WTC11 (cell line): ENCODE results near the gene NAALADL2. TPM values are rescaled to one million over a fixed set of nuclear protein-coding genes. Genes with fewer than 3 reads are reported as not detected.

Source experiments
- ATAC-seq: fragments of 200-7000 bp; cut with Tn5 transposase; 2 replicates; pipeline ENCODE4 v1.10.0; 2021; ENCODE audit warnings: mild to moderate bottlenecking, moderate library complexity
- CTCF ChIA-PET: fragments of 300-600 bp; sonication (Branson Sonifier 250); formaldehyde crosslinking; loops from one replicate; lab custom pipeline; 2021; ENCODE audit warnings: antibody characterized with exemption; lab: Charles Lee
- POLR2A ChIA-PET: fragments of 350-600 bp; sonication (Branson Sonifier 250); formaldehyde crosslinking; loops from one replicate; lab custom pipeline; 2021; ENCODE audit warnings: antibody characterized with exemption; lab: Charles Lee
- DNase-seq: peaks from one replicate; pipeline ENCODE4 v3.0.0; 2021; ENCODE audit warnings: low spot score
- H3K27ac Mint-ChIP-seq: 2 replicates; pipeline ENCODE4 v1.8.0; 2021; ENCODE audit warnings: mixed read lengths
- H3K27me3 Mint-ChIP-seq: 2 replicates; pipeline ENCODE4 v1.8.0; 2021; ENCODE audit warnings: low read depth, mild to moderate bottlenecking, moderate library complexity, mixed read lengths
- H3K36me3 Mint-ChIP-seq: 2 replicates; pipeline ENCODE4 v1.8.0; 2021; ENCODE audit warnings: mixed read lengths
- H3K4me1 Mint-ChIP-seq: 2 replicates; pipeline ENCODE4 v1.8.0; 2022; ENCODE audit warnings: mixed read lengths
- H3K4me3 Mint-ChIP-seq: 2 replicates; pipeline ENCODE4 v1.8.0; 2021; ENCODE audit warnings: mild to moderate bottlenecking, moderate library complexity, mixed read lengths
- H3K9me3 Mint-ChIP-seq: 2 replicates; pipeline ENCODE4 v1.8.0; 2021; ENCODE audit warnings: mixed read lengths
- IRF2 ChIP-seq: sonication (generic); formaldehyde crosslinking; IDR thresholded peaks from 2 replicates; pipeline ENCODE4 v1.8.0; 2022; ENCODE audit warnings: low read depth, missing genetic modification reagents, borderline replicate concordance
- NFE2L1 ChIP-seq: sonication (generic); formaldehyde crosslinking; IDR thresholded peaks from 2 replicates; pipeline ENCODE4 v1.8.1; 2023; ENCODE audit warnings: missing genetic modification reagents
- TEAD1 ChIP-seq: sonication (generic); formaldehyde crosslinking; IDR thresholded peaks from 2 replicates; pipeline ENCODE4 v1.8.0; 2022; ENCODE audit warnings: mild to moderate bottlenecking, missing genetic modification reagents
- ZBTB21 ChIP-seq: sonication (generic); formaldehyde crosslinking; IDR thresholded peaks from 2 replicates; pipeline ENCODE4 v1.8.1; 2023; ENCODE audit warnings: mild to moderate bottlenecking, missing genetic modification reagents, borderline replicate concordance
- total RNA-seq: library from RNA; stranded (reverse); gene quantifications from 3 replicates; pipeline ENCODE4 v1.2.3, GENCODE V29; 2021
- TF ChIP-seq, protein P1 (sequence below): sonication (generic); formaldehyde crosslinking; IDR thresholded peaks from 2 replicates; pipeline ENCODE4 v1.8.0; 2023; ENCODE audit warnings: missing genetic modification reagents, mild to moderate bottlenecking, borderline replicate concordance
- TF ChIP-seq, protein P2 (sequence below): sonication (generic); formaldehyde crosslinking; IDR thresholded peaks from 2 replicates; pipeline ENCODE4 v1.8.1; 2023; ENCODE audit warnings: mild to moderate bottlenecking, missing genetic modification reagents, borderline replicate concordance
- TF ChIP-seq, protein P3 (sequence below): sonication (generic); formaldehyde crosslinking; IDR thresholded peaks from 2 replicates; pipeline ENCODE4 v1.8.1; 2022; ENCODE audit warnings: low read depth, mild to moderate bottlenecking, moderate library complexity, missing genetic modification reagents, borderline replicate concordance
- TF ChIP-seq, protein P4 (sequence below): fragments of 250-450 bp; sonication (Bioruptor Pico); conservative IDR thresholded peaks from 2 replicates; pipeline ENCODE4 v1.9.0; 2021; ENCODE audit warnings: mild to moderate bottlenecking
- TF ChIP-seq, protein P5 (sequence below): sonication (generic); formaldehyde crosslinking; conservative IDR thresholded peaks from 2 replicates; pipeline ENCODE4 v1.8.1; 2023; ENCODE audit warnings: mild to moderate bottlenecking, low read depth, missing genetic modification reagents, moderate library complexity
- TF ChIP-seq, protein P6 (sequence below): fragments of 250-450 bp; sonication (Bioruptor Pico); IDR thresholded peaks from 2 replicates; pipeline ENCODE4 v1.9.0; 2021; ENCODE audit warnings: mild to moderate bottlenecking, borderline replicate concordance
- TF ChIP-seq, protein P7 (sequence below): fragments of 250-450 bp; sonication (Bioruptor Pico); IDR thresholded peaks from 2 replicates; pipeline ENCODE4 v2.1.2; 2022; ENCODE audit warnings: mild to moderate bottlenecking, moderate library complexity

NAALADL2 gene
- total RNA-seq, 1 experiment from 2014 or later, result 1.2 TPM

DNA sequence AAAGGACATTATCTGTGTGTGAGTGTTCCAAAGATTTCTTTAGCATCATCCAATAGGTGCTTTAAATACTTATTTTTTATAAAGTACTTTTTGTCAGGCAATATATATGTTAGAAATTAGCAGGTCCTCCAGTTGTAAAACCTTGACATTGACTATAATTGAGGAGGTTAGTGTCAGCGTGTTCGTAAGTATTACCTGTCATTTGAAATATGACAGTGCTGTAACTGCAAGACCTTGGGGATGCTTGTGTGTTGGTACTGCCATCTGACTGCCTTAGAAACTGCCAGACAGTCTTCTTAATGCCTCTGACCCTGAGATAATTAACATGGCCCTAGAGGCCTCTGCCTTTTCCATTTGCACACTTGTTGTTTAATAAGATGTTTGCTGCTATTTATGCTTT, 170.7 kb downstream of the NAALADL2 start:
- no peak for DNase-seq
- Mint-ChIP-seq H3K9me3 (peaks cover 8% of the 10 kb centered on the region), H3K36me3 (no peaks in the 10 kb centered on the region), H3K4me3 (no peak overlapping the region), H3K4me1 (peaks cover 7% of the 10 kb centered on the region), H3K27ac (no peak overlapping the region), H3K27me3 (no peaks in the 10 kb centered on the region)
- no peak for ATAC-seq
- ChIA-PET CTCF (no interaction called here), POLR2A (no interaction called here)
- TF ChIP-seq, protein P1, sequence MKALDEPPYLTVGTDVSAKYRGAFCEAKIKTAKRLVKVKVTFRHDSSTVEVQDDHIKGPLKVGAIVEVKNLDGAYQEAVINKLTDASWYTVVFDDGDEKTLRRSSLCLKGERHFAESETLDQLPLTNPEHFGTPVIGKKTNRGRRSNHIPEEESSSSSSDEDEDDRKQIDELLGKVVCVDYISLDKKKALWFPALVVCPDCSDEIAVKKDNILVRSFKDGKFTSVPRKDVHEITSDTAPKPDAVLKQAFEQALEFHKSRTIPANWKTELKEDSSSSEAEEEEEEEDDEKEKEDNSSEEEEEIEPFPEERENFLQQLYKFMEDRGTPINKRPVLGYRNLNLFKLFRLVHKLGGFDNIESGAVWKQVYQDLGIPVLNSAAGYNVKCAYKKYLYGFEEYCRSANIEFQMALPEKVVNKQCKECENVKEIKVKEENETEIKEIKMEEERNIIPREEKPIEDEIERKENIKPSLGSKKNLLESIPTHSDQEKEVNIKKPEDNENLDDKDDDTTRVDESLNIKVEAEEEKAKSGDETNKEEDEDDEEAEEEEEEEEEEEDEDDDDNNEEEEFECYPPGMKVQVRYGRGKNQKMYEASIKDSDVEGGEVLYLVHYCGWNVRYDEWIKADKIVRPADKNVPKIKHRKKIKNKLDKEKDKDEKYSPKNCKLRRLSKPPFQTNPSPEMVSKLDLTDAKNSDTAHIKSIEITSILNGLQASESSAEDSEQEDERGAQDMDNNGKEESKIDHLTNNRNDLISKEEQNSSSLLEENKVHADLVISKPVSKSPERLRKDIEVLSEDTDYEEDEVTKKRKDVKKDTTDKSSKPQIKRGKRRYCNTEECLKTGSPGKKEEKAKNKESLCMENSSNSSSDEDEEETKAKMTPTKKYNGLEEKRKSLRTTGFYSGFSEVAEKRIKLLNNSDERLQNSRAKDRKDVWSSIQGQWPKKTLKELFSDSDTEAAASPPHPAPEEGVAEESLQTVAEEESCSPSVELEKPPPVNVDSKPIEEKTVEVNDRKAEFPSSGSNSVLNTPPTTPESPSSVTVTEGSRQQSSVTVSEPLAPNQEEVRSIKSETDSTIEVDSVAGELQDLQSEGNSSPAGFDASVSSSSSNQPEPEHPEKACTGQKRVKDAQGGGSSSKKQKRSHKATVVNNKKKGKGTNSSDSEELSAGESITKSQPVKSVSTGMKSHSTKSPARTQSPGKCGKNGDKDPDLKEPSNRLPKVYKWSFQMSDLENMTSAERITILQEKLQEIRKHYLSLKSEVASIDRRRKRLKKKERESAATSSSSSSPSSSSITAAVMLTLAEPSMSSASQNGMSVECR, result no peak
- TF ChIP-seq, protein P2, sequence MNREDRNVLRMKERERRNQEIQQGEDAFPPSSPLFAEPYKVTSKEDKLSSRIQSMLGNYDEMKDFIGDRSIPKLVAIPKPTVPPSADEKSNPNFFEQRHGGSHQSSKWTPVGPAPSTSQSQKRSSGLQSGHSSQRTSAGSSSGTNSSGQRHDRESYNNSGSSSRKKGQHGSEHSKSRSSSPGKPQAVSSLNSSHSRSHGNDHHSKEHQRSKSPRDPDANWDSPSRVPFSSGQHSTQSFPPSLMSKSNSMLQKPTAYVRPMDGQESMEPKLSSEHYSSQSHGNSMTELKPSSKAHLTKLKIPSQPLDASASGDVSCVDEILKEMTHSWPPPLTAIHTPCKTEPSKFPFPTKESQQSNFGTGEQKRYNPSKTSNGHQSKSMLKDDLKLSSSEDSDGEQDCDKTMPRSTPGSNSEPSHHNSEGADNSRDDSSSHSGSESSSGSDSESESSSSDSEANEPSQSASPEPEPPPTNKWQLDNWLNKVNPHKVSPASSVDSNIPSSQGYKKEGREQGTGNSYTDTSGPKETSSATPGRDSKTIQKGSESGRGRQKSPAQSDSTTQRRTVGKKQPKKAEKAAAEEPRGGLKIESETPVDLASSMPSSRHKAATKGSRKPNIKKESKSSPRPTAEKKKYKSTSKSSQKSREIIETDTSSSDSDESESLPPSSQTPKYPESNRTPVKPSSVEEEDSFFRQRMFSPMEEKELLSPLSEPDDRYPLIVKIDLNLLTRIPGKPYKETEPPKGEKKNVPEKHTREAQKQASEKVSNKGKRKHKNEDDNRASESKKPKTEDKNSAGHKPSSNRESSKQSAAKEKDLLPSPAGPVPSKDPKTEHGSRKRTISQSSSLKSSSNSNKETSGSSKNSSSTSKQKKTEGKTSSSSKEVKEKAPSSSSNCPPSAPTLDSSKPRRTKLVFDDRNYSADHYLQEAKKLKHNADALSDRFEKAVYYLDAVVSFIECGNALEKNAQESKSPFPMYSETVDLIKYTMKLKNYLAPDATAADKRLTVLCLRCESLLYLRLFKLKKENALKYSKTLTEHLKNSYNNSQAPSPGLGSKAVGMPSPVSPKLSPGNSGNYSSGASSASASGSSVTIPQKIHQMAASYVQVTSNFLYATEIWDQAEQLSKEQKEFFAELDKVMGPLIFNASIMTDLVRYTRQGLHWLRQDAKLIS (CRISPR knock-in tag), result no peak
- TF ChIP-seq, protein P3, sequence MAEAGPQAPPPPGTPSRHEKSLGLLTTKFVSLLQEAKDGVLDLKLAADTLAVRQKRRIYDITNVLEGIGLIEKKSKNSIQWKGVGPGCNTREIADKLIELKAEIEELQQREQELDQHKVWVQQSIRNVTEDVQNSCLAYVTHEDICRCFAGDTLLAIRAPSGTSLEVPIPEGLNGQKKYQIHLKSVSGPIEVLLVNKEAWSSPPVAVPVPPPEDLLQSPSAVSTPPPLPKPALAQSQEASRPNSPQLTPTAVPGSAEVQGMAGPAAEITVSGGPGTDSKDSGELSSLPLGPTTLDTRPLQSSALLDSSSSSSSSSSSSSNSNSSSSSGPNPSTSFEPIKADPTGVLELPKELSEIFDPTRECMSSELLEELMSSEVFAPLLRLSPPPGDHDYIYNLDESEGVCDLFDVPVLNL, result no peak
- TF ChIP-seq, protein P4, sequence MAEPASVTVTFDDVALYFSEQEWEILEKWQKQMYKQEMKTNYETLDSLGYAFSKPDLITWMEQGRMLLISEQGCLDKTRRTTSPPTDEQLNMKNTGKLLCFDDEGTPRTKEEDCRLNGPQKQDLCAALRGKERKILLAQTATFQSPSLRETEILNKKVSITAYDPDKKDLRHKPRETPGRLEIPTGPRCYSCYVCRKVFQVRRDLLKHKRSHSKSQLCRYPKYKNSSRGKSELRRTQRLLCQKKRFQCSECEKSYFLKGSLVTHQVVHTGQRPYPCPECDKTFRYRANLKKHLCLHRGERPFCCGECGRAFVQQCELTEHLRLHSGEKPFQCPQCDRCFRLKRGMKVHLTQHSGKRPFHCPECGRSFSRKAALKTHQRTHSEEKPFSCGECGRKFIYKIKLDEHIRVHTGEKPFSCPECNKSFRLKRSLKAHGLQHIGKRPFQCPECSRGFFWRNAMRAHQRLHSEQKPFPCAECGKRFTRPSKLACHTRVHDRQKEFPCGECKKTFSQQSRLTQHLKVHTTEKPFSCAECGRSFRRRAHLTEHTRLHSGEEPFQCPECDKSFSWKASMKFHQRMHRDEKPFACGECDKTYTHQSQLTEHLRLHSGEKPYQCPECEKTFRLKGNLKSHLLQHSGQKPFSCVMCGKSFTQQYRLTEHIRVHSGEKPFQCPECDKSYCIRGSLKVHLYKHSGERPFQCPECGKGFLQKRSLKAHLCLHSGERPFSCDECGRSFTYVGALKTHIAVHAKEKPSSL, result no peak
- TF ChIP-seq ZBTB21 (CRISPR knock-in tag) (no peak), NFE2L1 (CRISPR knock-in tag) (no peak), IRF2 (no peak), TEAD1 (CRISPR knock-in tag) (no peak)
- TF ChIP-seq, protein P5, sequence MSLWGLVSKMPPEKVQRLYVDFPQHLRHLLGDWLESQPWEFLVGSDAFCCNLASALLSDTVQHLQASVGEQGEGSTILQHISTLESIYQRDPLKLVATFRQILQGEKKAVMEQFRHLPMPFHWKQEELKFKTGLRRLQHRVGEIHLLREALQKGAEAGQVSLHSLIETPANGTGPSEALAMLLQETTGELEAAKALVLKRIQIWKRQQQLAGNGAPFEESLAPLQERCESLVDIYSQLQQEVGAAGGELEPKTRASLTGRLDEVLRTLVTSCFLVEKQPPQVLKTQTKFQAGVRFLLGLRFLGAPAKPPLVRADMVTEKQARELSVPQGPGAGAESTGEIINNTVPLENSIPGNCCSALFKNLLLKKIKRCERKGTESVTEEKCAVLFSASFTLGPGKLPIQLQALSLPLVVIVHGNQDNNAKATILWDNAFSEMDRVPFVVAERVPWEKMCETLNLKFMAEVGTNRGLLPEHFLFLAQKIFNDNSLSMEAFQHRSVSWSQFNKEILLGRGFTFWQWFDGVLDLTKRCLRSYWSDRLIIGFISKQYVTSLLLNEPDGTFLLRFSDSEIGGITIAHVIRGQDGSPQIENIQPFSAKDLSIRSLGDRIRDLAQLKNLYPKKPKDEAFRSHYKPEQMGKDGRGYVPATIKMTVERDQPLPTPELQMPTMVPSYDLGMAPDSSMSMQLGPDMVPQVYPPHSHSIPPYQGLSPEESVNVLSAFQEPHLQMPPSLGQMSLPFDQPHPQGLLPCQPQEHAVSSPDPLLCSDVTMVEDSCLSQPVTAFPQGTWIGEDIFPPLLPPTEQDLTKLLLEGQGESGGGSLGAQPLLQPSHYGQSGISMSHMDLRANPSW (CRISPR knock-in tag), result no peak
- TF ChIP-seq, protein P6, sequence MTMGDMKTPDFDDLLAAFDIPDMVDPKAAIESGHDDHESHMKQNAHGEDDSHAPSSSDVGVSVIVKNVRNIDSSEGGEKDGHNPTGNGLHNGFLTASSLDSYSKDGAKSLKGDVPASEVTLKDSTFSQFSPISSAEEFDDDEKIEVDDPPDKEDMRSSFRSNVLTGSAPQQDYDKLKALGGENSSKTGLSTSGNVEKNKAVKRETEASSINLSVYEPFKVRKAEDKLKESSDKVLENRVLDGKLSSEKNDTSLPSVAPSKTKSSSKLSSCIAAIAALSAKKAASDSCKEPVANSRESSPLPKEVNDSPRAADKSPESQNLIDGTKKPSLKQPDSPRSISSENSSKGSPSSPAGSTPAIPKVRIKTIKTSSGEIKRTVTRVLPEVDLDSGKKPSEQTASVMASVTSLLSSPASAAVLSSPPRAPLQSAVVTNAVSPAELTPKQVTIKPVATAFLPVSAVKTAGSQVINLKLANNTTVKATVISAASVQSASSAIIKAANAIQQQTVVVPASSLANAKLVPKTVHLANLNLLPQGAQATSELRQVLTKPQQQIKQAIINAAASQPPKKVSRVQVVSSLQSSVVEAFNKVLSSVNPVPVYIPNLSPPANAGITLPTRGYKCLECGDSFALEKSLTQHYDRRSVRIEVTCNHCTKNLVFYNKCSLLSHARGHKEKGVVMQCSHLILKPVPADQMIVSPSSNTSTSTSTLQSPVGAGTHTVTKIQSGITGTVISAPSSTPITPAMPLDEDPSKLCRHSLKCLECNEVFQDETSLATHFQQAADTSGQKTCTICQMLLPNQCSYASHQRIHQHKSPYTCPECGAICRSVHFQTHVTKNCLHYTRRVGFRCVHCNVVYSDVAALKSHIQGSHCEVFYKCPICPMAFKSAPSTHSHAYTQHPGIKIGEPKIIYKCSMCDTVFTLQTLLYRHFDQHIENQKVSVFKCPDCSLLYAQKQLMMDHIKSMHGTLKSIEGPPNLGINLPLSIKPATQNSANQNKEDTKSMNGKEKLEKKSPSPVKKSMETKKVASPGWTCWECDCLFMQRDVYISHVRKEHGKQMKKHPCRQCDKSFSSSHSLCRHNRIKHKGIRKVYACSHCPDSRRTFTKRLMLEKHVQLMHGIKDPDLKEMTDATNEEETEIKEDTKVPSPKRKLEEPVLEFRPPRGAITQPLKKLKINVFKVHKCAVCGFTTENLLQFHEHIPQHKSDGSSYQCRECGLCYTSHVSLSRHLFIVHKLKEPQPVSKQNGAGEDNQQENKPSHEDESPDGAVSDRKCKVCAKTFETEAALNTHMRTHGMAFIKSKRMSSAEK (CRISPR knock-in tag), result no peak
- TF ChIP-seq, protein P7, sequence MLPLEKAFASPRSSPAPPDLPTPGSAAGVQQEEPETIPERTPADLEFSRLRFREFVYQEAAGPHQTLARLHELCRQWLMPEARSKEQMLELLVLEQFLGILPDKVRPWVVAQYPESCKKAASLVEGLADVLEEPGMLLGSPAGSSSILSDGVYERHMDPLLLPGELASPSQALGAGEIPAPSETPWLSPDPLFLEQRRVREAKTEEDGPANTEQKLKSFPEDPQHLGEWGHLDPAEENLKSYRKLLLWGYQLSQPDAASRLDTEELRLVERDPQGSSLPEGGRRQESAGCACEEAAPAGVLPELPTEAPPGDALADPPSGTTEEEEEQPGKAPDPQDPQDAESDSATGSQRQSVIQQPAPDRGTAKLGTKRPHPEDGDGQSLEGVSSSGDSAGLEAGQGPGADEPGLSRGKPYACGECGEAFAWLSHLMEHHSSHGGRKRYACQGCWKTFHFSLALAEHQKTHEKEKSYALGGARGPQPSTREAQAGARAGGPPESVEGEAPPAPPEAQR (CRISPR knock-in tag), result no peak
